GM12873 (cell line): ENCODE measurements around the gene HS2ST1.

Source experiments
- CTCF ChIP-seq: IDR thresholded peaks from 2 replicates; pipeline ENCODE4 v1.5.1; 2012; ENCODE audit warnings: low read depth, mild to moderate bottlenecking, moderate library complexity, low read length, control low read depth; ENCODE audit not compliant: insufficient read depth; ENCODE audit errors: missing control alignments

HS2ST1 gene

GRCh38 chr1:86887479-86888162, 26.8 kb upstream of the HS2ST1 start:
- TF ChIP-seq CTCF, result no peak

GRCh38 chr1:86888327-86888726, 26.1 kb upstream of the HS2ST1 start:
- no peak for TF ChIP-seq CTCF

- no peak for TF ChIP-seq CTCF
Measured at GRCh38 chr1:86905875-86906274, 8.6 kb upstream of the HS2ST1 start.

- no peak for TF ChIP-seq CTCF
Measured at GRCh38 chr1:86906419-86906818, 8.0 kb upstream of the HS2ST1 start.

GRCh38 chr1:86912281-86912900, 2.0 kb upstream of the HS2ST1 start:
- no peak for TF ChIP-seq CTCF

GRCh38 chr1:86913399-86913895, 988 bp upstream of the HS2ST1 start:
- no peak for TF ChIP-seq CTCF

GRCh38 chr1:86913896-86914600, 387 bp upstream of the HS2ST1 start, which contains the start of gene SELENOF:
Gene SELENOF, minus strand, starts transcription at chr1:86914126. Its CDS starts 15 bp downstream, at chr1:86914111.
- TF ChIP-seq CTCF, result no peak
